Astrocyte of the cerebellum (primary cell): Measurements from ENCODE around the gene ESCO1.

Source experiments
- DNase-seq: peaks from one replicate; pipeline ENCODE4 v3.0.0-alpha.2; 2011; ENCODE audit warnings: low read depth
- H3K4me3 ChIP-seq: 2 replicates; pipeline ENCODE4 v1.5.1; 2011; ENCODE audit warnings: mild to moderate bottlenecking, low read depth, low read length, moderate library complexity
- in situ Hi-C: cut with HindIII; loops from 2 replicates; pipeline ENCODE4 v1.10.0; 2017; ENCODE audit warnings: low sequenced_read_pairs
- TF ChIP-seq, protein P1 (sequence below): IDR thresholded peaks from 2 replicates; pipeline ENCODE4 v1.5.1; 2012; ENCODE audit warnings: low read length, low read depth, moderate library complexity, mild to moderate bottlenecking; ENCODE audit errors: missing control alignments

Gene ESCO1

DNA sequence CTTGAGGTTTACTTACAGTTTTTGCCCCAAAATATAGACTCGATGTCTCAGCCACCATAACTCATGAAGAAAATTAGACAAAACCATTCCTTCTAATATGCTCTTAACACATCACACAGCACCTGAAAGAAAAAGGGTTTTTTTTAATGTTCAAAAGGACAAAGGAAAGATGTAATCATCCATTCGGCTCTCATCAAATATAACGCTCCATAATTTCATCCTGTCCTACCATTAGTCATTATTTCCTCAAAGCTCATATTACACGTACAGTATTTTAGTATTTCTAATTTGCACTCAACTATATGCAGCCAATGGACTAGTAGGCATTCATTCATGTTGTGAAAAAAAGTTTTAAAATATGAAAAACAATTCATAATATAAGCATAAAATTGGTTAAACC is 24.8 kb downstream of the ESCO1 start:
- no peak for DNase-seq
- no peak overlapping the region for H3K4me3 ChIP-seq
- TF ChIP-seq, protein P1, sequence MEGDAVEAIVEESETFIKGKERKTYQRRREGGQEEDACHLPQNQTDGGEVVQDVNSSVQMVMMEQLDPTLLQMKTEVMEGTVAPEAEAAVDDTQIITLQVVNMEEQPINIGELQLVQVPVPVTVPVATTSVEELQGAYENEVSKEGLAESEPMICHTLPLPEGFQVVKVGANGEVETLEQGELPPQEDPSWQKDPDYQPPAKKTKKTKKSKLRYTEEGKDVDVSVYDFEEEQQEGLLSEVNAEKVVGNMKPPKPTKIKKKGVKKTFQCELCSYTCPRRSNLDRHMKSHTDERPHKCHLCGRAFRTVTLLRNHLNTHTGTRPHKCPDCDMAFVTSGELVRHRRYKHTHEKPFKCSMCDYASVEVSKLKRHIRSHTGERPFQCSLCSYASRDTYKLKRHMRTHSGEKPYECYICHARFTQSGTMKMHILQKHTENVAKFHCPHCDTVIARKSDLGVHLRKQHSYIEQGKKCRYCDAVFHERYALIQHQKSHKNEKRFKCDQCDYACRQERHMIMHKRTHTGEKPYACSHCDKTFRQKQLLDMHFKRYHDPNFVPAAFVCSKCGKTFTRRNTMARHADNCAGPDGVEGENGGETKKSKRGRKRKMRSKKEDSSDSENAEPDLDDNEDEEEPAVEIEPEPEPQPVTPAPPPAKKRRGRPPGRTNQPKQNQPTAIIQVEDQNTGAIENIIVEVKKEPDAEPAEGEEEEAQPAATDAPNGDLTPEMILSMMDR, result no peak
- in situ Hi-C loops, result no loop called here

DNA sequence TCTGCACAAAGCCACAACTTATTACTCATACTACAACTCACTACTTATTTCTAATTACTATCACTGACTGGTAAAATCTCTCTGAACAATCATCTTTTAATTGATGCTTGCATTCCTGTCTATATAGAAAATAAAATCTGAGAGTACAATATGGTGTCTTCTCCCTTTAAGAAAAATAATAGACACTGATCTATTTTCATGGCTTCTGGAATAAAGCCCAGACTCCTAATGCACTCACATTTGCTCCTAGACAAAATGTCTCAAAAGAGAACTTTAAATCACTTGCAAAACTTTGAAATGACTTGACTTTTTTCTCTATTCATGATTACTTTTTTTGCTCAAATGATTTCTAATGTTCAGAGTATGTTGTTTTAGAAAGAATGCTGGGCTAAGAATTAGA is 28.7 kb downstream of the ESCO1 start:
- in situ Hi-C loops, result no loop called here
- H3K4me3 ChIP-seq, result no peak overlapping the region
- TF ChIP-seq, protein P1, result no peak
- DNase-seq, result no peak

DNA sequence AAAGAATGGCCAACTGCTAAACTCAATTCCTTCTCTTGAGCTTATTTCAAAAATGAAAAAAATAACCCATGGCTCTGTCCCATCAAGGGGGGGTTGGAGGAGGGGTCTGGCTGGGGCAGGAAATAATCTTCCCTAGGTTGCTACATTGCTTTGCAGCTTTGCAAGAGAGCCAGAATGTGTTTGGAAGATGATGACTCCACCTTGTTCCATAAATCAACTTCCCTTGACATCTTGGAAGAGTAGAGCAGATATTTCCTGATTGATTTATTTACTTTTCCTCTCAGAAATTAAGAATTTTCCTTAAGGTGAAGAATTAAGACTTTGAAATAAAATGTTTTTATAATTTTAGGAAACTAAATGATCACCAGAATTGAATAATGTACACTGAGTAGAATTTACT is 41.3 kb downstream of the ESCO1 start:
- in situ Hi-C loops, result no loop called here
- DNase-seq, result no peak
- H3K4me3 ChIP-seq, result no peak overlapping the region
- TF ChIP-seq, protein P1, result no peak

DNA sequence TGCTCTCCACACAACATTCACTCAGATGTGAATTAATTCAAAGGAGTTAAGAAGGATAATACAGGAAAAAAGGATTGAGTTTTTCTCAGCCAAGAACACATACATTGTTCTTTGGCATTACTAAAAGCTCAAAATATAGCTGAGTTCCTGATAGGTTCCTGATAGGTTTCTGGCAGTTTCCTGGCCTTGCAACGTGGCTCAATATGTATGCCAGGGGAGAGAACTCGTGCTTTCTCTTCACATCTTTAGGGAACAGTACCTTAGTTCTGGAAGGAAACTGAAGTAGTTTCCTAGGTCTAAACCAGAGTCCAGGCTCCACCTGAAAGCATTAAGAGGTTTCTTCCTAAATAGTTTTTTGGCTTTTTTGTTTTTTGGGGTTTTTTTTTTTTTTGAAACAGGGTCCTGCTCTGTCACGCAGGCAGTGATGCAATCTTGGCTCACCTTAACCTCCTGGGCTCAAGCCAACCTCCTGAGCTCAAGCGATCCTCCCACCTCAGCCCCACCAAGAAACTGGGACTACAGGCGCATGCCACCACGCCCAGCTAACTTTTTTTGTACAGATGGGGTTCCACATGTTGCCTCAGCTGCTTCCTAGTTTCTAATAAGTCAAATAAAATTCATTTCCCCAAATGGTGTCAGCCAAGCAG is 42.8 kb downstream of the ESCO1 start:
- TF ChIP-seq, protein P1, result no peak
- in situ Hi-C loops, result no loop called here
- DNase-seq, result no peak
- no peak overlapping the region for H3K4me3 ChIP-seq

DNA sequence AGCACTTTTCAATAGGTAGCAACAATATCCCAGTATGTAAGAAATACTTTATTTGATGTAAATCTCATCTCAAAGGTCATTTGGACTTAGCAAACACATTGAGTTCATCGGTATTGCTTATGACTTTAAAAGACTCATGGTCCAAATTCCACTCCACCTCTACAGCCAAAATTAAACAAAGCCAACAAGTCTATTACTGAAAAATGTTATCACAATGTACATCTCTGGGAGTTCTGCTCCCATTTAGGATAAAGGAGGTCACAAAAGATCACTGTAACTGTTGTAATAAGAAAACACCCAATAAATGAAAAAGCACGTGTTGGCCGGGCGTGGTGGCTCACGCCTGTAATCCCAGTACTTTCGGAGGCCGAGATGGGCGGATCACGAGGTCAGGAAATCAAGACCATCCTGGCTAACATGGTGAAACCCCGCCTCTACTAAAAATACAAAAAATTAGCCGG is 50.0 kb downstream of the ESCO1 start:
- in situ Hi-C loops, result no loop called here
- no peak for DNase-seq
- TF ChIP-seq, protein P1, result no peak
- H3K4me3 ChIP-seq, result no peak overlapping the region

DNA sequence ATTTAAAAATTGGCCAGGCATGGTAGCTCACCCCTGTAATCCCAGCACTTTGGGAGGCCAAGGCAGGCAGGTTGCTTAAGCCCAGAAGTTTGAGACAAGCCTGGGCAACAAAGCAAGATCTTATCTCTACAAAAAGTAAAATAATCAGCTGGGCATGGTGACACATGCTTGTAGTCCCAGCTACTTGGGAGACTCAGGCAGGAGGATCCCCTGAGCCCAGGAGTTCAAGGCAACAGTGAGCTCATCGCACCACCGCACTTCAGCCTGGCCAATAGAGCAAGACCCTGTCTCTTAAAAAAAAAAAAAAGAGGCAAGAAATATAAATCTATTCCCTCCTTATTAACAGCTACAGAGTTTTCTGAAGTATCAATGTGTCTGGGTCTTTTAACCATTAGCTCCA is 51.9 kb downstream of the ESCO1 start:
- TF ChIP-seq, protein P1, result no peak
- in situ Hi-C loops, result no loop called here
- DNase-seq, result no peak
- no peak overlapping the region for H3K4me3 ChIP-seq
